ENCODE data around the gene KPNA4. TPM values are rescaled to one million over a fixed set of nuclear protein-coding genes. Genes with fewer than 3 reads are reported as not detected.
"Not testable (repeated sequence)": the region's sequence is repeated elsewhere in the genome, so short reads cannot be mapped to it uniquely, and the experiment has no call there.

KPNA4 gene
- total RNA-seq, 1 donor from 2014 or later = 61.5 TPM

DNA sequence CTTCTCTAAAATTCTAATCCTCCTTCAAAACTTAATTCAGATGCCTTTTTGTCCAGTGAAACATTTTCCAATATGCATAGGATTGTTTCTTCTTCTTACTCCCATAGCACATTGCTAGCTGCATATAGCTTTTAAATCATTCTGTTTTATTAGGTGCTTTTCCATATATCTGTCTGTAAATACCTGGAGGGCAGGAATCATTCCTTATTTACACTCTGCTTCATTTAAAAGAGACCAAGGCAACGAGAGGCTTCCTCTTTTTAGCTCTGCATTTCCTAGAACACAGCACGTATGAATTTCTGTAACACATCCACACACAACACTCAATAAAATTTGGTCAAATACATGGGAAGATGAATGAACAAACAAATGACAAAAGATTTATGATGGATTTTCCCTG lies 43.5 kb upstream of the KPNA4 start:
- Mint-ChIP-seq H3K4me3 (ENCODE audit: unreplicated experiment) (no peak overlapping the region), H3K9me3 (ENCODE audit: unreplicated experiment) (no peaks in the 10 kb centered on the region), H3K27me3 (ENCODE audit: unreplicated experiment) (no peaks in the 10 kb centered on the region), H3K4me1 (ENCODE audit: low read depth, unreplicated experiment) (no peaks in the 10 kb centered on the region), H3K27ac (ENCODE audit: unreplicated experiment) (no peak overlapping the region), H3K36me3 (ENCODE audit: unreplicated experiment) (no peaks in the 10 kb centered on the region)
- TF ChIP-seq, protein P1, sequence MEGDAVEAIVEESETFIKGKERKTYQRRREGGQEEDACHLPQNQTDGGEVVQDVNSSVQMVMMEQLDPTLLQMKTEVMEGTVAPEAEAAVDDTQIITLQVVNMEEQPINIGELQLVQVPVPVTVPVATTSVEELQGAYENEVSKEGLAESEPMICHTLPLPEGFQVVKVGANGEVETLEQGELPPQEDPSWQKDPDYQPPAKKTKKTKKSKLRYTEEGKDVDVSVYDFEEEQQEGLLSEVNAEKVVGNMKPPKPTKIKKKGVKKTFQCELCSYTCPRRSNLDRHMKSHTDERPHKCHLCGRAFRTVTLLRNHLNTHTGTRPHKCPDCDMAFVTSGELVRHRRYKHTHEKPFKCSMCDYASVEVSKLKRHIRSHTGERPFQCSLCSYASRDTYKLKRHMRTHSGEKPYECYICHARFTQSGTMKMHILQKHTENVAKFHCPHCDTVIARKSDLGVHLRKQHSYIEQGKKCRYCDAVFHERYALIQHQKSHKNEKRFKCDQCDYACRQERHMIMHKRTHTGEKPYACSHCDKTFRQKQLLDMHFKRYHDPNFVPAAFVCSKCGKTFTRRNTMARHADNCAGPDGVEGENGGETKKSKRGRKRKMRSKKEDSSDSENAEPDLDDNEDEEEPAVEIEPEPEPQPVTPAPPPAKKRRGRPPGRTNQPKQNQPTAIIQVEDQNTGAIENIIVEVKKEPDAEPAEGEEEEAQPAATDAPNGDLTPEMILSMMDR (IDR thresholded peaks at IDR 0.05; ENCODE audit: partially characterized antibody, unreplicated experiment) = no peak
- DNase-seq = no peak

DNA sequence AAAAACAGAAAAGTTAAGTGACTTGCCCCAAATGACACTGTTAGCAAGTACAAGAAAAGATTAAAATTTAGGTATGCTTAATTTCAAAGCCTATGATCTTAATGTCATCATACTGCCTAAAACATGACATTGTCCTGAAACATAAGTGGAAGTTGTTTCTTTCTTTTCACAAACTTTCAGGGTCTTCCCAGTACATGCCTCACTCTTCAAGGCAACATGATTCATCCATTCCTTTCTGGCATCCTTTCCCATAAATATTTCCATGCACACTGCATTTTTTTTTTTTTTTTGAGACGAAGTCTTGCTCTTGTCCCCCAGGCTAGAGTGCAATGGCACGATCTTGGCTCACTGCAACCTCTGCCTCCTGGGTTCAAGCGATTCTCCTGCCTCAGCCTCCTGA lies 42.5 kb upstream of the KPNA4 start:
- TF ChIP-seq, protein P1 (IDR thresholded peaks at IDR 0.05; ENCODE audit: partially characterized antibody, unreplicated experiment) = no peak
- Mint-ChIP-seq H3K27ac (ENCODE audit: unreplicated experiment) (no peak overlapping the region), H3K4me1 (ENCODE audit: low read depth, unreplicated experiment) (no peaks in the 10 kb centered on the region), H3K36me3 (ENCODE audit: unreplicated experiment) (no peaks in the 10 kb centered on the region), H3K9me3 (ENCODE audit: unreplicated experiment) (no peaks in the 10 kb centered on the region), H3K4me3 (ENCODE audit: unreplicated experiment) (no peak overlapping the region), H3K27me3 (ENCODE audit: unreplicated experiment) (no peaks in the 10 kb centered on the region)
- DNase-seq = no peak

DNA sequence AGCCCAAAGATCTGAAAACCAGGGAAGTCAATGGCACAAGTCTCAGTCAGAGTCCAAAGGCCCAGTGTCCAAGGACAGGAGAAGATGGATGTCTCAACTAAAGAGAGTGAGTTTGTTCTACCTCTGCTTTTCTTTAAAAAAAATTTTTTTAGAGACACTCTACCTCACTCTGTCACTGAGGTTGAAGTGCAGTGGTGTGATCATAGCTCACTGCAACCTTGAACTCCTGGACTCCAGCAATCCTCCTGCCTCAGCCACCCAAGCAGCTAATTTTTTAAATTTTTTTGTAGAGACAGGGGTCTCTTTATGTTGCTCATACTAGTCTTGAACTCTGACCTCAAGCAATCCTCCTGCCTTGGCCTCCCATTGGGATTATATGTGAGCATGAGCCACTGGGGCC lies 39.9 kb upstream of the KPNA4 start:
- H3K27me3 Mint-ChIP-seq (ENCODE audit: unreplicated experiment) = no peaks in the 10 kb centered on the region
- H3K4me3 Mint-ChIP-seq (ENCODE audit: unreplicated experiment) = no peak overlapping the region
- DNase-seq = no peak
- H3K4me1 Mint-ChIP-seq (ENCODE audit: low read depth, unreplicated experiment) = no peaks in the 10 kb centered on the region
- no peak overlapping the region for H3K27ac Mint-ChIP-seq (ENCODE audit: unreplicated experiment)
- no peaks in the 10 kb centered on the region for H3K36me3 Mint-ChIP-seq (ENCODE audit: unreplicated experiment)
- H3K9me3 Mint-ChIP-seq (ENCODE audit: unreplicated experiment) = no peaks in the 10 kb centered on the region
- TF ChIP-seq, protein P1 (IDR thresholded peaks at IDR 0.05; ENCODE audit: partially characterized antibody, unreplicated experiment) = no peak

DNA sequence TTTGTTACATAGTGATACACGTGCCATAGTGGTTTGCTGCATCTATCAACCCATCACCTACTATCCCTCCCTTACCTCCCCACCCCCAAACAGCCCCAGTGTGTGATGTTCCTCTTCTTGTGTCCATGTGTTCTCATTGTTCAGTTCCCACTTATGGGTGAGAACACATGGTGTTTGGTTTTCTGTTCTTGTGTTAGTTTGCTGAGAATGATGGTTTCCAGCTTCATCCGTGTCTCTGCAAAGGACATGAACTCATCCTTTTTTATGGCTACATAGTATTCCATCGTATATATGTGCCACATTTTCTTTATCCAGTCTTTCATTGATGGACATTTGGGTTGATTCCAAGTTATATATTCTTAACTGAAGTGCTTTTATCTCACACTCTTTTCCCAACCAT lies 38.5 kb upstream of the KPNA4 start:
- not testable (repeated sequence) for H3K27me3 Mint-ChIP-seq (ENCODE audit: unreplicated experiment); H3K36me3 Mint-ChIP-seq (ENCODE audit: unreplicated experiment); H3K4me1 Mint-ChIP-seq (ENCODE audit: low read depth, unreplicated experiment); H3K4me3 Mint-ChIP-seq (ENCODE audit: unreplicated experiment); H3K9me3 Mint-ChIP-seq (ENCODE audit: unreplicated experiment); DNase-seq; H3K27ac Mint-ChIP-seq (ENCODE audit: unreplicated experiment)

DNA sequence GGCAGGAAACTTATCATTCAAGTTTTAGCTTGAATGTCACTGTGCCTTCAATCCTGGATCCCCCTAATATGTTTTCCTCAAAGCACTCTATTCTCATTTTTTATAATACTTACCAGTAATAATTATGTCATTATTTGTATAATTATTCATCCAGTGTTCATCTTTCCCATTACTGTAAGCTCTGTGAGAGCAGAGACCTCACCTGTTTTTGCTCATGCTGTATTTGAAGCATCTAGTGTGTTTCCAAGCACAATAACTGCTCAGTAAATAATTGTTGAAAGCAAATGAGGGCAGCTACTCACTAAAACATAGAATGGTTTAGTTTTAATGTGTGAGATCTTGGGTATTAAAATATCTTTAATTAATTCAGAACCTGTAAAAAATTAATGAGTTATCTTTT lies 36.9 kb upstream of the KPNA4 start:
- no peaks in the 10 kb centered on the region for H3K4me1 Mint-ChIP-seq (ENCODE audit: low read depth, unreplicated experiment)
- H3K9me3 Mint-ChIP-seq (ENCODE audit: unreplicated experiment) = no peaks in the 10 kb centered on the region
- H3K36me3 Mint-ChIP-seq (ENCODE audit: unreplicated experiment) = no peaks in the 10 kb centered on the region
- H3K4me3 Mint-ChIP-seq (ENCODE audit: unreplicated experiment) = no peak overlapping the region
- TF ChIP-seq, protein P1 (IDR thresholded peaks at IDR 0.05; ENCODE audit: partially characterized antibody, unreplicated experiment) = no peak
- no peak for DNase-seq
- H3K27me3 Mint-ChIP-seq (ENCODE audit: unreplicated experiment) = no peaks in the 10 kb centered on the region
- no peak overlapping the region for H3K27ac Mint-ChIP-seq (ENCODE audit: unreplicated experiment)

DNA sequence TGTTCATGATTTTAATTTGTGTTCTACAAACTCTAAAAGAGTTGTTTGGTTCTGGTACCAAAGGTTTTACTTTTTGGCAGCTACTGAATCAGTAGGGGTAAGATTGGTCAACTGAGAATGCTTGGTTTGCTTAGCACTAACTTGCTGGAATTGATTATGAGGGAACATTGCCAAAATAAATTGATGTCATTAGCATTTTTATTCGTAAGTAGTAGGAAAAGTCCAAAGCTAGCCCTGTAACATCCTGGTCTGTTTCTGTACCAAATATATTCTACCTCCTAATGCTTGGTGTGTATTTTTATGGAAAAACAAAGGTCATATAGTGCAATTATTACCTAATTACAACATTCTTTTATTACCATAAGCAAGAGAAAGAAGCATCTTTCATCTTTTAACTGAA lies 35.9 kb upstream of the KPNA4 start:
- Mint-ChIP-seq H3K36me3 (ENCODE audit: unreplicated experiment) (no peaks in the 10 kb centered on the region), H3K9me3 (ENCODE audit: unreplicated experiment) (no peaks in the 10 kb centered on the region), H3K4me1 (ENCODE audit: low read depth, unreplicated experiment) (no peaks in the 10 kb centered on the region), H3K27me3 (ENCODE audit: unreplicated experiment) (no peaks in the 10 kb centered on the region), H3K27ac (ENCODE audit: unreplicated experiment) (no peak overlapping the region), H3K4me3 (ENCODE audit: unreplicated experiment) (no peak overlapping the region)
- no peak for DNase-seq
- TF ChIP-seq, protein P1 (IDR thresholded peaks at IDR 0.05; ENCODE audit: partially characterized antibody, unreplicated experiment) = no peak

Data from glutamatergic neuron (in vitro differentiated cells).